GM19452 (cell line): ENCODE results near the gene ATMIN.

Experiments used
- ATAC-seq: cut with Tn5 transposase; IDR thresholded peaks from one replicate; pipeline ENCODE4 v1.9.1; 2021; ENCODE audit not compliant: unreplicated experiment

ATMIN gene

DNA sequence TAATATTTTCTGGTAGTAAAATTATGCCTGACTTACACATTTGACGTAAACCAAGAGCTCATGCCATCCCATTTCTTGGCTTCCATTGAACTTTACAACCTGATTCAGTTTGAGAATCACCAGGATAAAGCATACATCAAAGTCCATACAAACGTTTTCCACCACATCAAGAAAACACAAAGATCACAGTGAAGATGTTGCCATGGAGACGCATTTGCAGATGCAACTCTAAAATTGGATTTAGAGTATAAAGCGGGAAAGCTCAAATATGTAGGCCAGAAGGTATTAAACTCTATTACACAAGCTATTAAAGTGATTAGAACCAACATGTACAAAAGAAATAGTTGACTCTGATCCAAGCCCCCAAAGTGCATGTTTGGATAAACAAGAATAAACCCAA lies 31.0 kb downstream of the ATMIN start:
- no peak for ATAC-seq

- no peak for ATAC-seq
Measured at GRCh38 chr16:81067166-81067565, 31.5 kb downstream of the ATMIN start.

- ATAC-seq = no peak
Measured at GRCh38 chr16:81069063-81069462, 33.4 kb downstream of the ATMIN start.

- ATAC-seq = no peak
Measured at GRCh38 chr16:81070979-81071378, 35.3 kb downstream of the ATMIN start.

DNA sequence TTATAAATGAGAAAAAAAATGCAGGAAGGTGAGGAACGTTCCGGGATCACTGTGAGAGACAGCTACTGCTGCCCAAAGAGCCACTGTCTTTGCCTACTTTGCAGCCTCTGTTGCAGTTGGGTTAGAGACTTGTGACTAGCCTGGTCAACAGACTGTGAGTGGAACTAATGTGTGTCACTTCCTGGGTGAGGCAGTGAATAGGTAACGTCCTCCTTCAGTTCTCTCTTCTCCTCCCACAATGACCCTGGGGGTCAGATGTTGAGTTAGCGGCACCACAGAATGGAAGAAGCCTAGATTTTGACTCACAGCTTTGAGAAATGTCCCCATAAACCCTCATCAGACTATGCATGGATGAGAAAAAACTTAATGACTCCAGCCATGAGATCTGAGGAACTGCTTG lies 36.2 kb downstream of the ATMIN start:
- ATAC-seq = no peak

GRCh38 chr16:81073560-81074330 lies 38.1 kb downstream of the ATMIN start:
- no peak for ATAC-seq

DNA sequence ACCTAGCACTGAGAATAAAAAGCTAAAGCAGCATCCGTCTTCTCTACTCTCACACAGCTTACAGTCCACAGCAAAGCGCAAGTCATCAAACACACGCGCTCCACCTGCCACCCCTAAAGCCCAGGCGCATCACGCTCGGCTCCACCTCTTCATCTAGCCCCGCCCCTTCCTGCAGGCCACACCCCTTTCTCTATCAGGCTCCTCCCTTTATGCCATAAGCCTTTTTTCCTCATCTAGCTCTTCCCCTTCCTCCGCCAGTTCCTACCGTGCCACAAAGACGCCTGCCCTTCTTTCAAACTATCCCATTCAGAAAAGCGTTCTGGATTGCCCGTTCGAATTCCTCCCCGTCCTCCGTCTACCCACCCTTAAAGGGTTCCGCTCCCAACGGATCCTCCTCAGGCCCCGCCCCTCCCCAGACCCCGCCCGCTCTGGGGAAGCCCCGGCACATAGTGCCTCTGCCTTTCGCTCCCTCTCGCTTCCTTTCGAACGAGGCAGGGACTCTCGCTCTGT lies 41.0 kb downstream of the ATMIN start:
- ATAC-seq = peak; percentile 78

- peak; percentile 94 for ATAC-seq
Measured at GRCh38 chr16:81077076-81077940, 41.7 kb downstream of the ATMIN start, which contains the start of gene C16orf46. C16orf46 (minus strand) TSS chr16:81077238; CDS start chr16:81063955, 13,283 bp downstream.

GRCh38 chr16:81080233-81080632 lies 44.6 kb downstream of the ATMIN start:
- ATAC-seq = no peak

GRCh38 chr16:81081014-81081413 lies 45.4 kb downstream of the ATMIN start:
- no peak for ATAC-seq

GRCh38 chr16:81088836-81089235 lies 53.2 kb downstream of the ATMIN start:
- no peak for ATAC-seq

DNA sequence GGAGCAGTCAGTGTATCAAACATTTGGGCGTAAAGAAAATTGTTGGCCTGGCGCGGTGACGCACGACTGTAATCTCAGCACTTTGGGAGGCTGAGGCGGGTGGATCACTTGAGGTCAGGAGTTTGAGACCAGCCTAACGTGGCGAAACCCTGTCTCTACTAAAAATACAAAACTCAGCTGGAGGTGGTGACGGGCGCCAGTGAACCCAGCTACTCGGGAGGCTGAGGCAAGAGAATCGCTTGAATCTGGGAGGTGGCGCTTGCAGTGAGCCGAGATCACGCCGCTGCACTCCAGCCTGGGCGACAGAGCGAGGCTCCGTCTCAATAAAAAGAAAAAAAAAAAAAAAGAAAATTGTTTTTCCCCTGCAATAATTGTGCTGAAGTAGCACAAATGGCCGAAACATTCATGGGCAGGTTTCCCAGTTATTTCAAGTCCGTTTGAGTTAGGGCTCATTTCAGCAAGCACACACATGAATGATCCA lies 59.2 kb downstream of the ATMIN start:
- ATAC-seq = no peak

GRCh38 chr16:81095653-81095952 lies 60.0 kb downstream of the ATMIN start:
- peak; percentile 9 for ATAC-seq

DNA sequence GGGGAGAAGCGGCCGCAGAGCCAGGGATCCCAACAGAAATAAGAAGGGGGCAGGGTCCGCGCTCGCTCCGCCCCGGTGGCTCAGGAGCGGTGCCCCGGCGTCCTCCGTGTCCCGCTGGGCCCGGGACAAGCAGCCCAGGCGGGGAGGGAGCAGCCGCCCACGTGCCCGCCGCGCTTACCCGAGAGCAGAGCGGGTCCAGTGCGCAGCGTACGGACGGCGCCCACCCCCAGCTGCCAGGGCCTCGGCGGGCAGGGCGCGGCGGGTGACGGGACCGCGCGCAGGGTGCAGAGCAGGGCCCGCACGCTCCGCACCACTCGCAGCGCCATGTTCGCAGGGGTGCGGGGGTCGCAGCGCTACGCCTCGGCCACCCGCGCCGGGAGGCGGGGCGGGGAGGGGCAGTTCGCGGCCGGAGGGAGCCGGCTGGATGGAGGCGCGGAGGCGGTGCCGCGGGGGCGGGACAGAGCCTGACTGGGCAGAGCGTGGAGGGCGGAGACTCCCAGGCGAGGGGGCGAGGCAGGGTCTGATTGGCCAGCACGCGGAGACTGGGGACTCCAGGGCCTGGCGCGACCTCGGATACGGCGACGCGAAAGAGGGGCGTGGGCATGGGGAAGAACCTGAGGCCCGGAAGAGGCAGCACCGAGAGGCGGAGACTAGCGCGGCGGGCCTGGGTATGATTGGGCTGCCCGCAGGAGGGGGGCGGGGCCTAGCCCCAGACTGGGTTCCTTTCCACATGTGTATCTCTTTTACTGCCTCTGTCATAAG lies 60.5 kb downstream of the ATMIN start, which contains the start of gene GCSH:
GCSH (minus strand) TSS at position 443 of the 762 bp plus-strand sequence; CDS start at position 326, 117 bp downstream.
- ATAC-seq = peak; percentile 97

DNA sequence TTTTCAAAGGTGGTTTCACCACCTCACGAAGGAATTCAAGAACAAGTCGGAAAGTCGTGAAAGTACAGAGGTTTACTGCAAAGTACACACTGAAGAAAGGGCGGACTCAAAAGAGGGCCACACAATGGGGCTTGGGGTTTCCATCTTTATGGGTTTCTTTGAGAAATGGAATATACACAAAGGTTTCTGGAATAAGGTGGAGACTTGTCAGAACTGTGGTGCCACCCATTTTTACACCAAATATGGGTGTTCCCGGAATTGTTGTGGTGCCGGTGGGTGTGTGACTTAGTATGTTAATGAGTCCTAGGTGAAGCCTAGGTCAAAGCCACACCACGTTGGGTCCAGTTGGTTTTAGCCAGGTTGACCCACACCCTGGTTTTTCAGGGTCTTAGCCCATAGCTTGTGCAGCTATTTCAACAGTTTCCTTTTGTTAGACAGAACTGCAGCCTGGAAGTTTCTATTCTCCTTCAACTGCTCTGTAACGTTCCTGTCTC lies 61.1 kb downstream of the ATMIN start:
- ATAC-seq = no peak
